ENCODE data around the gene NEMP1.

DNA sequence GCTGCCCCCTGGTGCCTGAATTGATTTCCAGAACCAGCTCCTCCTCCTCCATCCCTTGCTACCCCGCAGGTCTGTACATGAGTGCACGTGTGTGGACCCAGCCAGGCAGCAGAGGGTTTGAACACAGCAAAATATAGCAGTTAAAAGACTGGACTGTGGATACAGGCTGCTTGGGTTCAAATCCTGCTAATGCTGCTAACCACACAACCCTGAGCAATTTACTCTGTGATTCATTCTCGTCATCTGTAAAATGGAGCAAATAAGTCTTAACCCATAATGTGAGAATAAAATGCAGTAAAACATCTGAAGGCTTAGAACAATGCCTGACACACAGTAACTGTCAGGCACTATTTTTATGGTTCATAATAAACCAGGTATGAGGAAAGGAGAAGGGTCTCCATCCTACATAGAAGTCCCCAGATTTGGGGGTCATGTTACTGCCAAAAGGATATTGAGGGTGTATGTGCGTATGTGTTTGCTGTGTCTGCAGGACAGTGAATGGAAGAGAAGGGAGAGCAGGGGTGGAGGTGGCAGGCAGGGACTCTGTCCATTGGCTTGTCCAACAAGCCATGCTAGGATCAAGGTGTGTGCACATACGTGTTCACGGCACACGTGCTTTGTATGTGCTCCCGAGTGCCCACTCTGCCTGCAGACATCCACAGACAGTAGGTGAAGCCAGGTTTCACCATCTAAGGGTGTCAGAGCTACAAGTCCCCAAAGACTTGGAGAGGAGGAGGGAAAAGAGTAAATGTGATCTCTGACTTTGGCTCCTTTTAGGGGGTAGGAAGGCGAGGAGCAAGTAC, 34.1 kb upstream of the NEMP1 start:
- TF ChIP-seq, protein P1, sequence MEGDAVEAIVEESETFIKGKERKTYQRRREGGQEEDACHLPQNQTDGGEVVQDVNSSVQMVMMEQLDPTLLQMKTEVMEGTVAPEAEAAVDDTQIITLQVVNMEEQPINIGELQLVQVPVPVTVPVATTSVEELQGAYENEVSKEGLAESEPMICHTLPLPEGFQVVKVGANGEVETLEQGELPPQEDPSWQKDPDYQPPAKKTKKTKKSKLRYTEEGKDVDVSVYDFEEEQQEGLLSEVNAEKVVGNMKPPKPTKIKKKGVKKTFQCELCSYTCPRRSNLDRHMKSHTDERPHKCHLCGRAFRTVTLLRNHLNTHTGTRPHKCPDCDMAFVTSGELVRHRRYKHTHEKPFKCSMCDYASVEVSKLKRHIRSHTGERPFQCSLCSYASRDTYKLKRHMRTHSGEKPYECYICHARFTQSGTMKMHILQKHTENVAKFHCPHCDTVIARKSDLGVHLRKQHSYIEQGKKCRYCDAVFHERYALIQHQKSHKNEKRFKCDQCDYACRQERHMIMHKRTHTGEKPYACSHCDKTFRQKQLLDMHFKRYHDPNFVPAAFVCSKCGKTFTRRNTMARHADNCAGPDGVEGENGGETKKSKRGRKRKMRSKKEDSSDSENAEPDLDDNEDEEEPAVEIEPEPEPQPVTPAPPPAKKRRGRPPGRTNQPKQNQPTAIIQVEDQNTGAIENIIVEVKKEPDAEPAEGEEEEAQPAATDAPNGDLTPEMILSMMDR (IDR thresholded peaks at IDR 0.05), result peak in 2 of 6 experiments; percentile 74 to 83
- no peak for TF ChIP-seq POLR2A (IDR thresholded peaks at IDR 0.05)
